ENCODE measurements around the gene TMEM185A.
"Not testable (repeated sequence)": the region's sequence is repeated elsewhere in the genome, so short reads cannot be mapped to it uniquely, and the experiment has no call there.

The TMEM185A gene

DNA sequence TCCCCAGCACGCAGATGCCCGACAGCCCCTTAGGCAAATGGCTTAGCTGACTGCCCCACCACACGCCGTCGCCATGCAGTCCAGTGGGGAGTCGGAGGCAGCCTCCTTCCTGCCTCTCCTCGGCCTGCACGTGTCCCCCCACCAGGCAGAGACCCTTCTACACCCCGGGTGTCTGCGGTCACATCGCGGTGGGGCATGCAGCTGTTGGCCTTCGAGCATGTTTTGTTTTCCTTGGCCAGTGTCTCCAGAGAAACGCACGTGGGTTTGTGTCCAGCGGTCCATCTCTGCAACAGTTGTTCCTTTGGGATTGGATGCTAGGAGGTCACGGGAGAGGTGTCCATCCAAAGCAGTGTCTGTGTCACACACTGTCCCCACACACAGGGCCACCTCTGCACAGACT is 36.4 kb downstream of the TMEM185A start, which contains the start of gene HSFX2:
TSS of gene HSFX2 (minus strand) at position 101 of the 400 bp plus-strand sequence. CDS start 614 bp downstream, outside the sequence.
- H3K9me3 Mint-ChIP-seq; H3K4me3 Mint-ChIP-seq; H3K36me3 Mint-ChIP-seq (ENCODE audit: low read depth); H3K27ac Mint-ChIP-seq; H3K4me1 Mint-ChIP-seq (ENCODE audit: low read depth); H3K27me3 Mint-ChIP-seq (ENCODE audit: low read depth): not testable (repeated sequence)

DNA sequence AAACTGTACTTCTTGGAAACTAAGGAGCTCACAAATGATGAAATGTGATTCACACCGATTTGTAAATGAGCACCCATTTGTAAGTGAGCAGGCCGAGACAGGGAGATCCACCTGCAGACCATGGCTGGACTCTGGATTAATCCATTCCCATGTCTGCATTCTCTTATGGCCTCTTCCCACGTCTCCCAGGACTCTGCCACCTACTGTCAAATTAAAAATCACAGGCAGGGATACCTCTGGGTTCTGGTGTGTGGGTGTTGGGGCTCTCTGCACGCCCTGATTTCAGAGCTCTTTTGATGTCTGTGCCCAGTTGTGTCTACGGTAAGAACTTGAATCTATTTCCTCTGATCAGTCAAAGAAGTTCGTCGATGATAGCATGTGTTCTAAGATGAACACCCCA is 40.6 kb downstream of the TMEM185A start:
- H3K27ac Mint-ChIP-seq; H3K36me3 Mint-ChIP-seq (ENCODE audit: low read depth): not testable (repeated sequence)

DNA sequence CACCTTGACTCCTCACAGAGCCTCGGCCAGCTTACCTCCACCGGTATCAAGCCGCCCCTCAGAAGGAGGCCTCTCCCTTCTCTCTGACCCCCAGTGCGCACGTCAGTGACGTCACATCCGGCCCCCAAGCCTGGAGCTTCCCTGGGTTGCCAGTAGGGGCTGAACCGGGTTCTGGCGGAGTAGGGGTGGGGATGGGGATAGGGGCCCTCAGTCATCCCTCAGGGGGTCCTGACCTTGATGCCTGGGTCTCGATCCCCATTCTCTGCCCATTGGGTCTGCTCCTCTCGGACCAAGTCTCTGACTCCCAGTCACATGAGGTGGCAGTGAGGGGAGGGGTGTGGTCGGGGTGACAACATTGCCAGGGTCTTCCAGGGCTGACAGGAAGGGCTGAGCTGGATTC is 44.2 kb downstream of the TMEM185A start, which contains the start of gene MAGEA9B:
TSS of gene MAGEA9B (minus strand) at position 101 of the 400 bp plus-strand sequence. CDS start 4,280 bp downstream, outside the sequence.
- not testable (repeated sequence) for H3K36me3 Mint-ChIP-seq (ENCODE audit: low read depth); H3K27ac Mint-ChIP-seq; H3K4me1 Mint-ChIP-seq (ENCODE audit: low read depth); H3K9me3 Mint-ChIP-seq; H3K4me3 Mint-ChIP-seq; H3K27me3 Mint-ChIP-seq (ENCODE audit: low read depth)

More for the DNA sequence above, 40.6 kb downstream of the TMEM185A start:
- not testable (repeated sequence) for H3K27me3 Mint-ChIP-seq (ENCODE audit: low read depth); H3K4me3 Mint-ChIP-seq; H3K9me3 Mint-ChIP-seq; H3K4me1 Mint-ChIP-seq (ENCODE audit: low read depth)

DNA sequence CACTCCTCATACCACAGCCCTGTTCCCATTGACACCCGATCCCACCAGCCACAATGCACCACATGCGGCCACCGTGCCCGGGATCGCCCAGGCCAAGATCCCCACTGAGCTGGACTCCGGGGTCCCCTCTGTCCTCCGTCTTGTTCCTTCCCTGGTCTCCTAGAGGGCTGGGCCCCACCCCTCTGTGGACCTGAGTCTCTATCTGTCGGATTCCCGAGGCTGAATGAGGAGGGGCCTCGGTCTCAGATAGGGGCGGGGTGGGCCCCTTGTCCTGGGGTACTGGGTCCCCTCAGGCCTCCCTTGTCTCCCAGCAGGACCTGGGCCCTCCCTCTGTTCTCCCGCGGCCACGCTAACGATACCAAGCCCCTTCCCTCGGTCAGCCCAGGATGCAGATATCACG is 46.0 kb downstream of the TMEM185A start:
- not testable (repeated sequence) for H3K4me1 Mint-ChIP-seq (ENCODE audit: low read depth); H3K27ac Mint-ChIP-seq; H3K9me3 Mint-ChIP-seq; H3K4me3 Mint-ChIP-seq; H3K27me3 Mint-ChIP-seq (ENCODE audit: low read depth); H3K36me3 Mint-ChIP-seq (ENCODE audit: low read depth)

DNA sequence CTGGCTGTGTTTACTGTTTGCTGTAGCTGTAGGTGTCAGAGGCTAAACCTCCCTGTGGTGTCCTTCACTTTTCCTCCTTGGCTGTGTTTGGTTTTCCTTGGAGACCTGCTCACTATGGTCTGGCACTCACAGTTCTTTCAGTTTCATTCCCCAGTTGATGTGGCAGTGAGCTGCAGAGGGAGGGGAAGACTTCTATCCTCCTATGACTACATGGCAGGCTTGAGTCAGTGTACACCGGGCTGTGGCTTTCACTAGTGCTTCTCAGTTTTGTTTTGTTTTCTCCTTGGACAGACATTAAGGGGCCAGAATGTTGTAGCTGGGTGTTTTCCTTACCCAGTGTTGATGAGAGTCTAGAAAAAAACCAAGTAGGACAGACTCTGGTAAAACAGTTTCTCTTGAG is 58.1 kb downstream of the TMEM185A start:
- H3K36me3 Mint-ChIP-seq (ENCODE audit: low read depth); H3K9me3 Mint-ChIP-seq; H3K27ac Mint-ChIP-seq; H3K4me3 Mint-ChIP-seq; H3K27me3 Mint-ChIP-seq (ENCODE audit: low read depth): not testable (repeated sequence)
- H3K4me1 Mint-ChIP-seq (ENCODE audit: low read depth) = peaks cover 21% of the 10 kb centered on the region

DNA sequence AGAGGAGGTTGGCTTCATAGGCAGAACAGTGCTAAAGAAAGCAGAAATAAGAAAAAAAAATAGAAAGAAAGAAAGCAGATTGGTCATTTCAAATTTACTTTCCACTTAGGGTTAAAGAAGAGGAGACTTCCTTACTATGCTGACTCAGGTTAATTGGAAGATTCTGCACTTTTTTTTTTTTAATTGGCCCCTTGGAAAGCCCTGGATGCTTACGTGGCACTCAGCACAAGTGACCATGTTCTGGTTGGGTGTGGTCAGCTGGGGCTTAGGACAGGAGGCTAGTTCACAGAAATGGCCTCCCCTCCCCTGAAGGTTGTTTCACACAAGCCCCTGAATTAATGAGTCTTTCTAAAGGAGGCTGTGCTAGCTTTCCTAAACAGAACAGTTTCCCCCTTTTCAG is 58.8 kb downstream of the TMEM185A start:
- H3K27me3 Mint-ChIP-seq (ENCODE audit: low read depth) = no peaks in the 10 kb centered on the region
- H3K36me3 Mint-ChIP-seq (ENCODE audit: low read depth) = no peaks in the 10 kb centered on the region
- H3K4me1 Mint-ChIP-seq (ENCODE audit: low read depth) = peaks cover 21% of the 10 kb centered on the region
- peak overlapping the region; percentile 51 for H3K4me3 Mint-ChIP-seq
- no peaks in the 10 kb centered on the region for H3K9me3 Mint-ChIP-seq
- peak overlapping the region; percentile 89 for H3K27ac Mint-ChIP-seq

DNA sequence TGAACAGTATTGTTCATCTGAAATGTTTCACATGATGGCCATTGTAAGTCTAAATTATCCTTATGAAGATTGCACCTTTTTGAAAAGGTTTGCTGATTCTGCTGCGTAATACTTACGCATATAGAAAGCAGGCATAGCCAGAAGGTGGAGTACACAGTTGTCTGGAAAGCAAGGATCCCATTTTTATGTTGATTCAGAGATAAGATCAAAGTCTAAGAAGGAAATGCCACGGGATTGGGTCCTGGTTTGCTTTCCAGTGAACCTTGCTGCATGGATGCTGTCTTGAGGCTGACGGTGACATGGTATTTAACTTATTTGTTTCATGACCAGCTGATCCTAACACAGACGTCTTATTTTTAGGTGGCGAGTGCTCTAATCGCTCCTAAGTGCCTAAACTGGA is 59.8 kb downstream of the TMEM185A start:
- Mint-ChIP-seq H3K4me3 (no peak overlapping the region), H3K36me3 (ENCODE audit: low read depth) (no peaks in the 10 kb centered on the region), H3K27me3 (ENCODE audit: low read depth) (no peaks in the 10 kb centered on the region), H3K4me1 (ENCODE audit: low read depth) (peaks cover 21% of the 10 kb centered on the region), H3K27ac (no peak overlapping the region), H3K9me3 (no peaks in the 10 kb centered on the region)

DNA sequence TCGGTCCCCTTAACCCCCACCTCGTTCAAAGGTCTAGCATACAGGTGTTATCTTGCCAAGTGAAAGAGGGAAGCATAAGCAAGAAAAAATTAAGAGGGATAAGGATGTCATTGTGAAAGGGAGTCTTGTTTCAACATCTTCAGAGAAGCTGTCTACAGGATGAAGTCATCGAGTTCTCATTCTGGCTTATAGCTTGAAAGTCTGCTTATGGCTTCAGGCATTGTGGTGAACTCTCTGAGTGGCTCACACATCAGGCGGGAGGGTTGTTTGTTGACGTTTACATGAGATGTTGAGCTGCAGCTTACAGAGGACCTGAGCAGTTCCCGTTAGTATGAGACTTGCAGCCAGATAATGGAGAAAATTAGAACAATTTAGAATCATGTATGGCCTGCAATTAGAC is 60.9 kb downstream of the TMEM185A start:
- H3K9me3 Mint-ChIP-seq = no peaks in the 10 kb centered on the region

DNA sequence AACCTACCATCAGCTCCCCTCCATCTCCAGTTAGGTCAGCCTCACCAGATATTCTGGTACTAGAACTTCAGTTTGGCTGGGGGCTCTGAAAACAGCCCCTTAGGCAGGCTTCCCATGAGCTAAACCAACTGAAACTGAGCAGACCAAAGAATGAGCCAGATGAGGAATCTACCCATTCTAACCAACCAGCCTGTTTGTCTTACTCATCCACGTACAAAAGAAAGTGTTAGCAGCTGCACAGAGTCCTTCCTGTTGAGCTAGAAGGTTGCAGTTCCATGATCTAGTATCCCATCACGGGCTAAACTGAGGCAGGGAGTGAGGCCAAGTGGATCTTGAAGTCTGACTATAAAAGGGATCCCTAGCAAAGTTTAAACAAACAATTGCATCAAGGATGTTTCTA is 61.8 kb downstream of the TMEM185A start:
- no peak overlapping the region for H3K4me3 Mint-ChIP-seq
- H3K4me1 Mint-ChIP-seq (ENCODE audit: low read depth) = peaks cover 21% of the 10 kb centered on the region
- no peak overlapping the region for H3K27ac Mint-ChIP-seq
- H3K36me3 Mint-ChIP-seq (ENCODE audit: low read depth) = no peaks in the 10 kb centered on the region
- no peaks in the 10 kb centered on the region for H3K27me3 Mint-ChIP-seq (ENCODE audit: low read depth)
- H3K9me3 Mint-ChIP-seq = no peaks in the 10 kb centered on the region

More for the DNA sequence above, 60.9 kb downstream of the TMEM185A start:
- Mint-ChIP-seq H3K4me1 (ENCODE audit: low read depth) (peaks cover 21% of the 10 kb centered on the region), H3K27me3 (ENCODE audit: low read depth) (no peaks in the 10 kb centered on the region), H3K4me3 (no peak overlapping the region), H3K36me3 (ENCODE audit: low read depth) (no peaks in the 10 kb centered on the region), H3K27ac (no peak overlapping the region)

DNA sequence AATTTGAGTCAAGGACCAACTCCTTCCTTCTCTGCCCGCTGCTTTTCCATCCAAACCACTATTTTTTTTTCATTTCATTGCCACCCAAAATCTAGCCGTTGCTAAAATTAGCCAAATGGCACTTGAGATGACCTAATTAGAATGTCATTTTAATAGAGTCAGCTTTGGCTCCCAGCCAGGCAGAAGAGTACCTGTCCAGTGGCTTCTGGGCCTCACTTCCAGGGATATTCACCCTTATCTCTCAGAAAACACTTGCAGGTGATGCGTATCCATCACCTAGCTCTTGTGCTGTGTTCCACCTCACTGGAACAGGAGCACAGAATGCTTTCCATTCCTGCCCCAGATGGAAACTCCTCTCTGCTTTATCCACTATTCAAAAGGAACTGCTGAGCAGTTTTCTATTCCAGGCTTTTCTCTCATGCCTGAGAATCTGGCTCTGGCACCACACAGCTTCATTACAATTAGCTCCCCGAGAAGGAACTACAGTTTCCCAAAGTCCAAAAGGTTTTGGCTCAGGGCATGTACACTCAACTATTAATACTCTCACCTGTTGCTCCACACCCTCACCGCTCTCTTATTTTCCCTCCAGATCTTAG is 62.8 kb downstream of the TMEM185A start:
- no peaks in the 10 kb centered on the region for H3K9me3 Mint-ChIP-seq
- H3K4me1 Mint-ChIP-seq (ENCODE audit: low read depth) = peaks cover 21% of the 10 kb centered on the region
- H3K4me3 Mint-ChIP-seq = no peak overlapping the region
- no peaks in the 10 kb centered on the region for H3K36me3 Mint-ChIP-seq (ENCODE audit: low read depth)
- no peak overlapping the region for H3K27ac Mint-ChIP-seq
- no peaks in the 10 kb centered on the region for H3K27me3 Mint-ChIP-seq (ENCODE audit: low read depth)

DNA sequence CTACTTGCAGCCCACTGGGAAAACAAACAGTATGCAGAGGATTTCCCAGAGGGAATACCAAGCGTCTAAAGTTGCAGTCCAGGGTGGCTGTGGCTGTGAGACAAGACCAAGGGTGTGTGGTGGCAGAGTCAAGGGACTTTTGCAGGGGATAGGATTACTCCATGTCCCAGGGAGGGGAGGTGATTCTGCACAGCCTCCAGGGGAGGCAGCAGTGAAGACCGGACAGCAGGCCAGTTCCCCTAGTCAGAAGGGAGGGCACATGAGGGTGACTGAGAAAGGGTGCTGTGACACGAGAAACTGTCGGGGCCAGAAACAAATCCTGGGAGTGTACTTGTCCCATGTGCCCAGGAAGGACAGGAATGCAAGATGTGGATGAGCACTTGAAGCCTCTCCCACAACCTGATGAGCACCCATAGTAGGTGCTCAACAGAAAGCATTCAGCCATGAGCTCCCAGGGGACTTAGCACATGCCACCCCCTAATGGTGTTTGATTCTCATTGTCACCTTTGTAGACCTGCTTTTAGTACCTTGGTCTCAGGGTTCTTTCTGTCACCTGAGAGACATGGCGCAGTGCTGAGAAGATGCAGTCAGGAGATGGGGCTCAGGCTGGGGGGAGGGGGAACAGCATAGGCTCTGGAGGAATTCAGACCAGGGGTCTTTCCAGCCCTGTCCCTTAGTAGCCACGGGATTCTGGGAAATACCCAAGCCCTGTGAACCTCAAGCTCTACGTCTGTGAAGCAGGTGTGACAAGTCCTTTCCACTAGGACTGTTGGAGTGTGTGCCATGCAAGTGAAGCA is 63.8 kb downstream of the TMEM185A start:
- H3K27ac Mint-ChIP-seq = no peak overlapping the region
- peaks cover 17% of the 10 kb centered on the region for H3K4me1 Mint-ChIP-seq (ENCODE audit: low read depth)
- H3K4me3 Mint-ChIP-seq = no peak overlapping the region
- no peaks in the 10 kb centered on the region for H3K9me3 Mint-ChIP-seq
- H3K27me3 Mint-ChIP-seq (ENCODE audit: low read depth) = no peaks in the 10 kb centered on the region
- H3K36me3 Mint-ChIP-seq (ENCODE audit: low read depth) = no peaks in the 10 kb centered on the region

DNA sequence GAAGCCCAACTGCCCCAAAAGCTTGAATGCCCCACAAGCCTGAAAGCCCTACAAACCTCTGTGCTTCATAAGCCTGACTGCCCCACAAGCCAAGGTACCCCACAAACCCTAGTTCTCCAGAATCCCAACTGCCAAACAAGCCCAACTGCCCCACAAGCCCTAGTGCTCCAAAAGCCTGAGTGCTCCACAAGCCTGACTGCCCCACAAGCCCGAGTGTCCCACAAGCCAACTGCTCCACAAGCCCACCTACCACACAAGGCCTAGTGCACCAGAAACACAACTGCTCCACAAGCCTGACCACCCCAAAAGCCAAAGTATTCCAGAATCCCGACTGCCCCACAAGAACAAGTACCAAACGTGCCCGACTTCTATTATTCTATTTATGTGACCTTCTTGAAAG is 68.2 kb downstream of the TMEM185A start:
- Mint-ChIP-seq H3K9me3 (no peaks in the 10 kb centered on the region), H3K27me3 (ENCODE audit: low read depth) (no peaks in the 10 kb centered on the region), H3K4me1 (ENCODE audit: low read depth) (no peaks in the 10 kb centered on the region), H3K4me3 (no peak overlapping the region), H3K36me3 (ENCODE audit: low read depth) (no peaks in the 10 kb centered on the region), H3K27ac (no peak overlapping the region)

DNA sequence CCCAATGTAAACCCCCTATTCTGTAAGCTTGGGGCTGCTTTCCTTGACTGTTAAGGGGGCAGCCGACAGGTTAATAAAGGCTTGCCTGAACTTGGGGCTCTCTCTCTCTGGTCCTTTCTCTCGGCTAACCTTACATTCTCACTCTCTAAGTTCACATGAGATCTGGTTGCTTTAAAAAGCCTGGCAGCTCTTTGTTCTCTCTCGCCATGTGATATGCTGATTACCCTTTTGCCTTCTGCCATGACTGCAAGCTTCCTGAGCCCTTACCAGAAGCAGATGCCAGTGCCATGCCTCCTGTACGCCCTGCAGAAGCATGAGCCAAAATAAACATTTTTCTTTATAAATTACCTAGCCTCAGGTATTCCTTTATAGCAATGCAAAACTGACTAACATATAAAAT is 76.3 kb downstream of the TMEM185A start:
- not testable (repeated sequence) for H3K9me3 Mint-ChIP-seq; H3K27me3 Mint-ChIP-seq (ENCODE audit: low read depth); H3K4me1 Mint-ChIP-seq (ENCODE audit: low read depth); H3K4me3 Mint-ChIP-seq; H3K27ac Mint-ChIP-seq; H3K36me3 Mint-ChIP-seq (ENCODE audit: low read depth)

DNA sequence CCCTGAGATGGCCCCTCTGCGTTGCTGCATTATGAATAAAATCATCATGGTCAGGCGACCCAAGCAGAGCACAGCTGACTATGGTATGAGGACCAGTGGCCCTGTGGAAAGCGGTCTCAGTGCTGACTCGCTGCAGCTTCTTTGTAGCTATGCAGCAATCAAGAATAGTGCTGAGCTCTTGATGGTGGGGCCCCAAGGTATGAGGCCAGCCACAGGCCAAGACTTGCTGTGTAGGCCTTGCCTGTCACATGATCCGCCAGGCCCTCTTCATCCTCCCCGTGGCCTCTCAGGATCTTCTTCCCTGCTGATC is 79.7 kb downstream of the TMEM185A start:
- not testable (repeated sequence) for H3K27me3 Mint-ChIP-seq (ENCODE audit: low read depth); H3K36me3 Mint-ChIP-seq (ENCODE audit: low read depth); H3K9me3 Mint-ChIP-seq; H3K4me3 Mint-ChIP-seq; H3K4me1 Mint-ChIP-seq (ENCODE audit: low read depth); H3K27ac Mint-ChIP-seq

DNA sequence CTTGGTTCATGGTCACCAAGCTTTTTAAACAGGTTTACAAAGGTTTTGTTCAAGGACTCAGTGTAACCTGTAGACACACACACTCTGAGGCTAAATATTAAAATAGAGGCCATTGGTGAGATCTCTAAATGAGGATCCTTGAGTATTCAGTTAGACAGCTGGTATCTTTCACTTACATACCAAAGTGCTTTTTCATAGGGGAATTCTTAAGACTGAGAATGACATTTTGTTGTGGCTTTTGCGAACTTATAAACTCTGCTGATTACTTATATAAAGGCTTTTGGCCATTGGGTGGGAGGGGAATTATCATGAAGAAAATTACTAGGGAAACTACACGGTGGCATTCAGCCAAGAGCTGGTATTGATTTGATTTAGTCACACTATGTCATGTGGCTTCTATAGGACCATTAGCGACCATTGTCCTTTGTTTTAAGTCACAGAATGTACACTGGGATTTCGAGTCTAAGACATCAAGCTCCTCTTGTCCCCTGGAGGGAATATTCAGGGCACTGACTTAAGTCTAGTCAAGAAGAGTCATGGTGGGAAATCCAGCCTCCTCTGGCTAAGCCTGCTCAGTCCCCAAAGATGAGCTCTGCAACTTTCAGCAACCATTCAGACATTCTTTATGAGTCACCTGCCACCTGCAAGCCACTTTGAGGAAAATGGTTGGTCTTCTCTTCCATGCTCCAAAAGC is 80.2 kb downstream of the TMEM185A start:
- H3K27me3 Mint-ChIP-seq (ENCODE audit: low read depth); H3K27ac Mint-ChIP-seq; H3K4me1 Mint-ChIP-seq (ENCODE audit: low read depth); H3K36me3 Mint-ChIP-seq (ENCODE audit: low read depth); H3K9me3 Mint-ChIP-seq; H3K4me3 Mint-ChIP-seq: not testable (repeated sequence)
